AG04450 (cell line): ENCODE measurements around the gene IFNL1. TPM values are rescaled to one million over a fixed set of nuclear protein-coding genes. Genes with fewer than 3 reads are reported as not detected.

Source experiments
- CTCF ChIA-PET: fragments of 300-600, 350-600 bp; formaldehyde crosslinking; extraction: SDS; loops from one replicate; lab custom pipeline; 2022; ENCODE audit warnings: antibody characterized with exemption, inconsistent platforms; lab: Charles Lee
- POLR2A ChIA-PET: fragments of 350-600 bp; formaldehyde crosslinking; extraction: SDS; loops from one replicate; lab custom pipeline; 2021; ENCODE audit warnings: antibody characterized with exemption, inconsistent platforms; lab: Yijun Ruan, JAX
- DNase-seq: peaks from one replicate; pipeline ENCODE4 v3.0.0-alpha.2; 2011; ENCODE audit warnings: low read depth, low spot score
- H3K27ac ChIP-seq: one replicate; pipeline ENCODE4 v1.5.1; 2012; ENCODE audit warnings: low read depth, low read length, control low read depth
- H3K27me3 ChIP-seq: one replicate; pipeline ENCODE4 v1.6.0; 2012; ENCODE audit warnings: low read length; ENCODE audit not compliant: control insufficient read depth, insufficient read depth
- H3K4me3 ChIP-seq: 2 replicates; pipeline ENCODE4 v1.5.1; 2011; ENCODE audit warnings: mild to moderate bottlenecking, low read depth, low read length, control low read depth
- H3K9me3 ChIP-seq: 2 replicates; pipeline ENCODE4 v1.5.1; 2012; ENCODE audit warnings: low read length; ENCODE audit not compliant: control insufficient read depth, insufficient read depth
- CTCF ChIP-seq: IDR thresholded peaks from 2 replicates; pipeline ENCODE4 v1.5.1; 2011; ENCODE audit warnings: low read depth, low read length, control low read depth, inconsistent platforms
- polyA minus RNA-seq: library from RNA; depleted of rRNA, polyadenylated mRNA; stranded (reverse); fragments of >200 nt; gene quantifications from 2 replicates; pipeline ENCODE4 v1.2.3, GENCODE V29; 2011; rRNA and poly(A)+ RNA removed
- polyA plus RNA-seq: library from polyadenylated mRNA; depleted of rRNA; stranded (reverse); fragments of >200 nt; gene quantifications from 2 replicates; pipeline ENCODE4 v1.2.3, GENCODE V29; 2011; rRNA removed

The IFNL1 gene
- polyA plus RNA-seq: not detected in 2 replicates
- not detected in 2 replicates for polyA minus RNA-seq

- ChIA-PET CTCF (interaction anchor here (1.4 kb wide), 1 partner anchor 31 kb away, joined by 4 read pairs; no protein-coding TSS in a partner anchor), POLR2A (no interaction called here)
- no peak for TF ChIP-seq CTCF
- no peaks in the 10 kb centered on the region for H3K9me3 ChIP-seq
- no peak within 1 kb of the TSS for H3K27ac ChIP-seq
- DNase-seq: no peak
- no peak within 1 kb of the TSS for H3K4me3 ChIP-seq
- H3K27me3 ChIP-seq: peaks cover 17% of the 10 kb centered on the region
Observed at GRCh38 chr19:39296055-39296645, at the start of gene IFNL1. Gene IFNL1 (plus strand): TSS chr19:39296407. CDS start chr19:39296422, 15 bp downstream.

- TF ChIP-seq CTCF: no peak
- H3K27ac ChIP-seq: no peak overlapping the region
- ChIA-PET CTCF (no interaction called here), POLR2A (no interaction called here)
- DNase-seq: no peak
- H3K9me3 ChIP-seq: peaks cover 13% of the 10 kb centered on the region; the same call in 1 of the 2 replicates
- peaks cover 39% of the 10 kb centered on the region for H3K27me3 ChIP-seq
- H3K4me3 ChIP-seq: no peak overlapping the region
Observed at GRCh38 chr19:39246951-39247669, 49.1 kb upstream of the IFNL1 start.

- ChIA-PET POLR2A (no interaction called here), CTCF (no interaction called here)
- peaks cover 45% of the 10 kb centered on the region for H3K27me3 ChIP-seq
- no peak overlapping the region for H3K27ac ChIP-seq
- peaks cover 13% of the 10 kb centered on the region; the same call in 1 of the 2 replicates for H3K9me3 ChIP-seq
- no peak for TF ChIP-seq CTCF
- H3K4me3 ChIP-seq: no peak overlapping the region
- no peak for DNase-seq
Observed at GRCh38 chr19:39247701-39248664, 48.2 kb upstream of the IFNL1 start.

- POLR2A ChIA-PET: no interaction called here
- Histone ChIP-seq H3K4me3 (no peak within 1 kb of the TSS), H3K27ac (no peak within 1 kb of the TSS), H3K9me3 (peaks cover 13% of the 10 kb centered on the region; the same call in 1 of the 2 replicates), H3K27me3 (peaks cover 49% of the 10 kb centered on the region)
- no peak for DNase-seq
- TF ChIP-seq CTCF: no peak
- CTCF ChIA-PET: no interaction called here
Observed at GRCh38 chr19:39248806-39249205, 47.4 kb upstream of the IFNL1 start, which contains the start of gene IFNL4. Gene IFNL4 (minus strand): TSS chr19:39248856.
